Daoy (cell line): ENCODE data around the gene GXYLT2. TPM values are rescaled to one million over a fixed set of nuclear protein-coding genes. Genes with fewer than 3 reads are reported as not detected.

Experiments
- DNase-seq: peaks from one replicate; pipeline ENCODE4 v3.0.0-alpha.2; 2015; ENCODE audit warnings: low read depth
- total RNA-seq: library from RNA; depleted of rRNA; stranded (reverse); fragments of >200 nt; shearing (Covaris generic); gene quantifications from 2 replicates; pipeline ENCODE4 v1.2.3, GENCODE V29; 2014; rRNA removed

Gene GXYLT2
- total RNA-seq, 1 experiment from 2014 or later, result 3.7 TPM

DNA sequence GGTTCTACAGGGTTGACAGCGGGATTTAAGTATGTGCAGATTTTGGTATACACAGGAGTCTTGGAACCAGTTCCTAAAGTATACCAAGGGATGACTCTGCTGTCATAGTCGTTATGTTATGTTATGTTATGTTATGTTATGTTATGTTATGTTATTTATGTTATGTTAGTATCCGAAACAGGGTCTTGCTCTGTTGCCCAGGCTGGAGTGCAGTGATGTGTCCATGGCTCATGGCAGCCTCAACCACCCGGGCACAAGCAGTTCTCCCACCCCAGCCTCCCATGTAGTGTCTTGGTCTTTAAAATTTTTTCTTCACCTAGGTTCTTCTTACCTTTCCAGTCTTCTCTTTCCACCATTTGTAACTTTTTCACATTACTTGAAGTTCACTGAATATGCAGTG, 130.5 kb downstream of the GXYLT2 start:
- DNase-seq, result no peak

DNA sequence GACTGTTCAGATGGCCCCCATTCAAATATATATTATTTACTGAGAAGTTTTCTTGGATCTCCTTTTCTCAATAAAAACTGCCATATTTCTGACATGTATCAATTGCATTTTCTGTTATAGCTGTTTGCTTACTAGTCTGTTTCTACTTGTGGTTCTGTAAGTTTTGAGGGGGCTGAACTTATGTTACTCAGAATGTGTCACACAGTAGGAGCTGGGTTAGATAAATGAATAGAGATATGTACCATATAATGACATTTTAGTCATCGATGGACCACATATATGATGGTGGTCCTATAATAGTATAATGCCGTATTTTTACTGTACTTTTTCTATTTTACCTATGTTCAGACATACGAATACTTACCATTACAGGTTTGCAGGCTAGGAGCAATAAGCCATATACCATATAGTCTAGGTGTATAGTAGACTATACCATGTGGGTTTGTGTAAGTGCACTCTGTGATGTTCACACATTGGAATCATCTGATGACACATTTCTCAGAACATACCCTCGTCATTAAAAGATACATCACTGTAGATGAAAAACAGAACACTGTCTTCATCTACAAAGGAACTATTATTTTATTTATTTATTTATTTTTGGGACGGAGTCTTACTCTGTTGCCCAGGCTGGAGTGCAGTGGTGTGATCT, 131.1 kb downstream of the GXYLT2 start:
- no peak for DNase-seq

DNA sequence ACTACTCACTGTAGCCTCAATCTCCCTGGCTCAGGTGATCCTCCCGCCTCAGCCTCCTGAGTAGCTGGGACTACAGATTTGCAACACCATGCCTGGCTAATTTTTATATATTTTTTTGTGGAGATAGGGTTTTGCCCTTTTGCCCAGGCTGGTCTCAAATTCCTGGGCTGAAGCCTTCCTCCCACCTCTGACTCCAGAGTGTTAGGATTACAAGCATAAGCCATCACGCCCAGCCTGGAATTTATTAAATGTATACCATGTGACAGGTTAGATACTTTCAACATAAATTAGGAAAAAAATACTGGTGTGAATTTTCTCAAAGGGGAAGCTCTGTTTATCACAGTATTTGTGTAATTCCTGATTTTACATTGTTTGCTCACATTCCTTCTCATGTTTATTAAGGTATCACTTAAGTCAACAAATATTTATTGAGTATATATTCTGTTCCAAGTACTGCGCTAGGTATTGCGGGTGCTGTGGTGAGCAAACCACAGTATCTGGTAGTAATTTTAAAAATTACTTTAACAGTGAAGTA, 133.5 kb downstream of the GXYLT2 start:
- no peak for DNase-seq

DNA sequence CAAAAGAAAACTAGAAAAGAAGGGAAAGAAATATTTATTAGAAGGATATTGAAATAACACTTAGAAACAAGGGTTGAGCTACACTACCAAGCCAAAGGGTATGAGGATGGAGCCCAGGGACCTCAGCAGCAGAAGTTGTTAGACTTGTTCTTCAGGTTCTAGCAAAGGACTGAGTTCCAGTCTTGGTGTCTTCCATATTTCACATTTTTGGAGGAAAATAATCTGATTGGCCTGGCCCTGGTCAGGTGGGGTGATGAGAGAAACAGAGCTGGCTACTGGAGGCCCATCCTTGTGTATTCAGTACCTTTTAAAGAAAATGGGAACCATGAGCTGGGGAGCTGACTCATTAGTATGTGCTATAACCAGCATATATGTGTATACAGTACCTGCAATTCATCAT, 137.0 kb downstream of the GXYLT2 start:
- DNase-seq, result no peak

DNA sequence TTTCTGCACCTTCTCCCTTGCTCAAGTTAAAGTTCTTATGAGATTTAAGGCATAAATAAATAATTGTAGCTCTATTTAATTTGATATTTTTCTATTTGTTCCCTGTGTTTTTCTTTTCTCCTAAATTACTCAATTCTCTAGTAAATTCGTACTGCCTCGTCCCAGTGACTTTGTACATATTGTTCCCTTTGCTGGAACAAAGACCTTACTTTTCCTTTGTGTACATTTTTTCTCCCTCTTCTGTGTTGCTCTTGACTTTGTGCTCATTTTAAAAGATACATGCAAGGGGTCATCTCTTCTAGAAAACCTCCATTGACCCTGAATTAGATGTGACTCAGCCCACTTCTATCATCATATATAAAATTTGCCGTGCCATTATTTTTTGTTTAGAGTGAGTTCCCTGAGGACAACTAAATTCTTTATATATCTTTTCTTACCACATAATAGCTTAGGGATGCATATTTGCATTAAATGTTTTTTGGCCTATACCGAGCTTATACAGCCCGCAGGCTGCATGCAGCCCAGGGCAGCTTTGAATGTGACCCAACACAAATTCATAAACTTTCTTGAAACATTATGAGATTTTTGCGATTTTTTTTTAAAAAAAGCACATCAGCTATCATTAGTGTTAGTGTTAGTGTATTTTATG, 138.4 kb downstream of the GXYLT2 start:
- no peak for DNase-seq

Other genes with a start within 250 kb of the GXYLT2 start
- 27.8 and 32.5 TPM in 2 replicates for gene SHQ1, start 39.6 kb upstream of the GXYLT2 start, total RNA-seq
- gene PPP4R2, start 108.8 kb downstream of the GXYLT2 start, total RNA-seq, result 43.6 and 49.1 TPM in 2 replicates
- gene EBLN2, start 173.6 kb downstream of the GXYLT2 start, total RNA-seq, result 2.2 and 3.0 TPM in 2 replicates